K562 (cell line): Measurements from ENCODE around the gene LONRF2. TPM values are rescaled to one million over a fixed set of nuclear protein-coding genes. Genes with fewer than 3 reads are reported as not detected.

Experiments
- BDP1 ChIP-seq: IDR thresholded peaks from 3 replicates; pipeline ENCODE4 v1.6.1; 2011; ENCODE audit not compliant: insufficient read length, insufficient read depth
- EP300 ChIP-seq: IDR thresholded peaks from 2 replicates; pipeline ENCODE4 v1.6.1; 2012; ENCODE audit warnings: low read length, improper control_type of control experiment
- FOXM1 ChIP-seq, 2 experiments: fragments of 450-650 bp in 1 of 2; sonication (generic) in 1 of 2; formaldehyde crosslinking in 1 of 2; IDR thresholded peaks; 2 replicates each; pipeline versions ENCODE4 v1.6.1 to v1.9.0; 2017 to 2022; ENCODE audit warnings: low read depth in 2 of 2, mild to moderate bottlenecking in 2 of 2, missing genetic modification reagents in 1 of 2, moderate library complexity in 1 of 2
- HDAC3 ChIP-seq: fragments of 450-650 bp; IDR thresholded peaks from 2 replicates; pipeline ENCODE4 v1.6.1; 2018; ENCODE audit warnings: borderline replicate concordance, mild to moderate bottlenecking, moderate library complexity; ENCODE audit not compliant: partially characterized antibody
- HNRNPK ChIP-seq: fragments of 200-400 bp; formaldehyde crosslinking; IDR thresholded peaks from one replicate; pipeline ENCODE4 v1.6.1; 2018; ENCODE audit warnings: mild to moderate bottlenecking, low read depth, low read length; ENCODE audit not compliant: poor library complexity, severe bottlenecking
- KHSRP ChIP-seq: fragments of 450-650 bp; IDR thresholded peaks from 2 replicates; pipeline ENCODE4 v1.6.1; 2017
- MEF2A ChIP-seq: IDR thresholded peaks from 2 replicates; pipeline ENCODE4 v1.6.1; 2011; ENCODE audit warnings: low read depth, mild to moderate bottlenecking, low read length, moderate library complexity; ENCODE audit not compliant: control insufficient read depth
- NR4A1 ChIP-seq, 2 experiments: fragments of 250-450 bp in 1 of 2; fragments of 450-650 bp in 1 of 2; sonication (Bioruptor Pico) in 1 of 2; IDR thresholded peaks; 2 replicates each; pipeline versions ENCODE4 v1.4.0 to v1.6.1; 2016 to 2020; ENCODE audit warnings: mild to moderate bottlenecking in 2 of 2, missing compliant biosample characterization in 1 of 2, missing genetic modification characterization in 1 of 2, moderate library complexity in 1 of 2
- SRF ChIP-seq, 2 experiments: fragments of 250-450, 450-650 bp in 1 of 2; sonication (Bioruptor Pico) in 1 of 2; sonication (generic) in 1 of 2; formaldehyde crosslinking; IDR thresholded peaks; 2 replicates each; pipeline versions ENCODE4 v1.5.0 to v1.5.1; 2020 to 2022; ENCODE audit warnings: mild to moderate bottlenecking in 1 of 2, missing genetic modification reagents in 1 of 2
- ZNF41 ChIP-seq: fragments of 250-450 bp; sonication (Bioruptor Pico); conservative IDR thresholded peaks from 2 replicates; pipeline ENCODE4 v1.4.0; 2020; ENCODE audit warnings: mild to moderate bottlenecking
- ZNF436 ChIP-seq: fragments of 250-450, 450-650 bp; sonication (Bioruptor Pico); formaldehyde crosslinking; IDR thresholded peaks from 2 replicates; pipeline ENCODE4 v1.7.0; 2020; ENCODE audit warnings: mild to moderate bottlenecking
- polyA plus RNA-seq, 8 experiments: library from polyadenylated mRNA; depleted of rRNA in 4 of 8; stranded (reverse) in 5 of 8; unstranded in 3 of 8; fragments of >200 nt; fragmentation: Nextera tagmentation in 2 of 8; fragmentation: Illumina TruSeq in 1 of 8; extraction: Ambion mirVana in 2 of 8; extraction: Trizol in 1 of 8; gene quantifications; 2 replicates each; pipeline versions ENCODE4 v1.2.1 to v1.2.3, GENCODE V29; 2011 to 2014; ENCODE audit warnings: inconsistent platforms in 1 of 8, missing spikeins in 1 of 8
- total RNA-seq, 7 experiments: library from RNA; depleted of rRNA in 6 of 7; stranded (reverse); fragments of >200 nt in 6 of 7; fragmentation: Illumina TruSeq in 2 of 7; extraction: Trizol in 2 of 7; gene quantifications; 2 replicates each; pipeline versions ENCODE4 v1.2.1 to v1.2.3, GENCODE V29; 2011 to 2021; ENCODE audit warnings: low replicate concordance in 1 of 7
- TF ChIP-seq, protein P1 (sequence below): sonication (generic); formaldehyde crosslinking; IDR thresholded peaks from 2 replicates; pipeline ENCODE4 v1.8.0; 2023; ENCODE audit warnings: mild to moderate bottlenecking, missing genetic modification reagents
- TF ChIP-seq, protein P2 (sequence below): conservative IDR thresholded peaks from 2 replicates; pipeline ENCODE4 v1.6.1; 2011; ENCODE audit warnings: low read depth, mild to moderate bottlenecking, low read length; ENCODE audit not compliant: control insufficient read depth
- TF ChIP-seq, protein P3 (sequence below): fragments of 250-450 bp; sonication (Bioruptor Pico); IDR thresholded peaks from 2 replicates; pipeline ENCODE4 v1.4.0; 2020; ENCODE audit warnings: borderline replicate concordance
- TF ChIP-seq, protein P4 (sequence below): fragments of 250-450 bp; sonication (Bioruptor Pico); IDR thresholded peaks from 2 replicates; pipeline ENCODE4 v1.8.0; 2021; ENCODE audit warnings: borderline replicate concordance, mild to moderate bottlenecking, moderate library complexity; ENCODE audit not compliant: poor library complexity, severe bottlenecking
- TF ChIP-seq, protein P5 (sequence below): fragments of 450-650 bp; IDR thresholded peaks from 2 replicates; pipeline ENCODE4 v1.6.1; 2016; ENCODE audit warnings: low read depth, mild to moderate bottlenecking, moderate library complexity
- TF ChIP-seq, protein P6 (sequence below): fragments of 450-650 bp; formaldehyde crosslinking; IDR thresholded peaks from 2 replicates; pipeline ENCODE4 v1.4.0; 2020; ENCODE audit warnings: mild to moderate bottlenecking, moderate library complexity

LONRF2 gene
- total and polyA plus RNA-seq, 9 of the 15 experiments (the other 6 are each of a cell fraction or from before 2014, with no cell fraction given): 0.35 to 5.0 (median 2.7) TPM

DNA sequence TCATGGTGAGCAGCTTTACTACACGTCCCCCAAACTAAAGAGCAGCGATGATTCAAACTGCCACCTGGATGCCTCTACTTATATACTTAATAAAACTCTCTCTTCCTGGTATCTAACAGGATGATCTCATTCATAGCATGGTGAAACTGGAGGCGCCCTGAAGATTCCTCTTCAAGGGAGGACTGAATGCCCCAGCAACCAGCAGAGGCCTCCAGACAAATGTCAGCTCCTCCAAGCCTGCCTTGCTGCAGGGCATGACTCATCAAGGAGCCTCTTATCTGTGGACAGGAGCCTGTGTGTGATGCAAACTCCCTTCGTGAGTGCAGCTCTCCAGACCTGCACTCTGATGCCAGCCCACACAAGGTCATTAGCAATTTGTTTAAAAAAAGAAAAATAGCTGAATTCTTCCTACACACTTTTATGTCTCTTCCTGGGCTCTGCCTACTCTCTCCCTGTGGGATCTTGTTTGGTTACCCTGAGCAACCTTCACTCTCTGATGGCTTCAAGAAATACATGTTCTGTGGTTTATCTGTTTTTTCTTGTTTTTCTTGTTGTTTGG is 30.2 kb downstream of the LONRF2 start (continued):
- TF ChIP-seq, protein P1, sequence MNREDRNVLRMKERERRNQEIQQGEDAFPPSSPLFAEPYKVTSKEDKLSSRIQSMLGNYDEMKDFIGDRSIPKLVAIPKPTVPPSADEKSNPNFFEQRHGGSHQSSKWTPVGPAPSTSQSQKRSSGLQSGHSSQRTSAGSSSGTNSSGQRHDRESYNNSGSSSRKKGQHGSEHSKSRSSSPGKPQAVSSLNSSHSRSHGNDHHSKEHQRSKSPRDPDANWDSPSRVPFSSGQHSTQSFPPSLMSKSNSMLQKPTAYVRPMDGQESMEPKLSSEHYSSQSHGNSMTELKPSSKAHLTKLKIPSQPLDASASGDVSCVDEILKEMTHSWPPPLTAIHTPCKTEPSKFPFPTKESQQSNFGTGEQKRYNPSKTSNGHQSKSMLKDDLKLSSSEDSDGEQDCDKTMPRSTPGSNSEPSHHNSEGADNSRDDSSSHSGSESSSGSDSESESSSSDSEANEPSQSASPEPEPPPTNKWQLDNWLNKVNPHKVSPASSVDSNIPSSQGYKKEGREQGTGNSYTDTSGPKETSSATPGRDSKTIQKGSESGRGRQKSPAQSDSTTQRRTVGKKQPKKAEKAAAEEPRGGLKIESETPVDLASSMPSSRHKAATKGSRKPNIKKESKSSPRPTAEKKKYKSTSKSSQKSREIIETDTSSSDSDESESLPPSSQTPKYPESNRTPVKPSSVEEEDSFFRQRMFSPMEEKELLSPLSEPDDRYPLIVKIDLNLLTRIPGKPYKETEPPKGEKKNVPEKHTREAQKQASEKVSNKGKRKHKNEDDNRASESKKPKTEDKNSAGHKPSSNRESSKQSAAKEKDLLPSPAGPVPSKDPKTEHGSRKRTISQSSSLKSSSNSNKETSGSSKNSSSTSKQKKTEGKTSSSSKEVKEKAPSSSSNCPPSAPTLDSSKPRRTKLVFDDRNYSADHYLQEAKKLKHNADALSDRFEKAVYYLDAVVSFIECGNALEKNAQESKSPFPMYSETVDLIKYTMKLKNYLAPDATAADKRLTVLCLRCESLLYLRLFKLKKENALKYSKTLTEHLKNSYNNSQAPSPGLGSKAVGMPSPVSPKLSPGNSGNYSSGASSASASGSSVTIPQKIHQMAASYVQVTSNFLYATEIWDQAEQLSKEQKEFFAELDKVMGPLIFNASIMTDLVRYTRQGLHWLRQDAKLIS: no peak; the same call in 1 of the 2 replicates
- TF ChIP-seq ZNF41 (0 out of 2 replicates have a peak, but pooled peaks have one; percentile 28), BDP1 (no peak), HNRNPK (no peak), FOXM1 (IDR thresholded peaks at IDR 0.05; ENCODE audit: low read depth) (peak; percentile 45; the same call in 1 of the 2 replicates), FOXM1 (CRISPR knock-in tag; IDR thresholded peaks at IDR 0.05; ENCODE audit: low read depth) (no peak), MEF2A (no peak), SRF (CRISPR knock-in tag; IDR thresholded peaks at IDR 0.05) (no peak; a peak in 1 of 4 replicates), KHSRP (no peak), HDAC3 (peak; percentile 29), EP300 (peak; percentile 94), ZNF436 (CRISPR knock-in tag) (no peak), NR4A1 (CRISPR knock-in tag; IDR thresholded peaks at IDR 0.05) (no peak), NR4A1 (tag; IDR thresholded peaks at IDR 0.05) (no peak)
- TF ChIP-seq, protein P2, sequence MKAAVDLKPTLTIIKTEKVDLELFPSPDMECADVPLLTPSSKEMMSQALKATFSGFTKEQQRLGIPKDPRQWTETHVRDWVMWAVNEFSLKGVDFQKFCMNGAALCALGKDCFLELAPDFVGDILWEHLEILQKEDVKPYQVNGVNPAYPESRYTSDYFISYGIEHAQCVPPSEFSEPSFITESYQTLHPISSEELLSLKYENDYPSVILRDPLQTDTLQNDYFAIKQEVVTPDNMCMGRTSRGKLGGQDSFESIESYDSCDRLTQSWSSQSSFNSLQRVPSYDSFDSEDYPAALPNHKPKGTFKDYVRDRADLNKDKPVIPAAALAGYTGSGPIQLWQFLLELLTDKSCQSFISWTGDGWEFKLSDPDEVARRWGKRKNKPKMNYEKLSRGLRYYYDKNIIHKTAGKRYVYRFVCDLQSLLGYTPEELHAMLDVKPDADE: no peak
- TF ChIP-seq, protein P3, sequence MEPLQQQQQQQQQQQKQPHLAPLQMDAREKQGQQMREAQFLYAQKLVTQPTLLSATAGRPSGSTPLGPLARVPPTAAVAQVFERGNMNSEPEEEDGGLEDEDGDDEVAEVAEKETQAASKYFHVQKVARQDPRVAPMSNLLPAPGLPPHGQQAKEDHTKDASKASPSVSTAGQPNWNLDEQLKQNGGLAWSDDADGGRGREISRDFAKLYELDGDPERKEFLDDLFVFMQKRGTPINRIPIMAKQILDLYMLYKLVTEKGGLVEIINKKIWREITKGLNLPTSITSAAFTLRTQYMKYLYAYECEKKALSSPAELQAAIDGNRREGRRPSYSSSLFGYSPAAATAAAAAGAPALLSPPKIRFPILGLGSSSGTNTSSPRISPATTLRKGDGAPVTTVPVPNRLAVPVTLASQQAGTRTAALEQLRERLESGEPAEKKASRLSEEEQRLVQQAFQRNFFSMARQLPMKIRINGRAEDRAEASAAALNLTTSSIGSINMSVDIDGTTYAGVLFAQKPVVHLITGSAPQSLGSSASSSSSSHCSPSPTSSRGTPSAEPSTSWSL (CRISPR knock-in tag): no peak
- TF ChIP-seq, protein P4, sequence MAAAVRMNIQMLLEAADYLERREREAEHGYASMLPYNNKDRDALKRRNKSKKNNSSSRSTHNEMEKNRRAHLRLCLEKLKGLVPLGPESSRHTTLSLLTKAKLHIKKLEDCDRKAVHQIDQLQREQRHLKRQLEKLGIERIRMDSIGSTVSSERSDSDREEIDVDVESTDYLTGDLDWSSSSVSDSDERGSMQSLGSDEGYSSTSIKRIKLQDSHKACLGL (CRISPR knock-in tag): no peak
- TF ChIP-seq, protein P5, sequence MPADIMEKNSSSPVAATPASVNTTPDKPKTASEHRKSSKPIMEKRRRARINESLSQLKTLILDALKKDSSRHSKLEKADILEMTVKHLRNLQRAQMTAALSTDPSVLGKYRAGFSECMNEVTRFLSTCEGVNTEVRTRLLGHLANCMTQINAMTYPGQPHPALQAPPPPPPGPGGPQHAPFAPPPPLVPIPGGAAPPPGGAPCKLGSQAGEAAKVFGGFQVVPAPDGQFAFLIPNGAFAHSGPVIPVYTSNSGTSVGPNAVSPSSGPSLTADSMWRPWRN: peak; percentile 27; the same call in 1 of the 2 replicates
- TF ChIP-seq, protein P6, sequence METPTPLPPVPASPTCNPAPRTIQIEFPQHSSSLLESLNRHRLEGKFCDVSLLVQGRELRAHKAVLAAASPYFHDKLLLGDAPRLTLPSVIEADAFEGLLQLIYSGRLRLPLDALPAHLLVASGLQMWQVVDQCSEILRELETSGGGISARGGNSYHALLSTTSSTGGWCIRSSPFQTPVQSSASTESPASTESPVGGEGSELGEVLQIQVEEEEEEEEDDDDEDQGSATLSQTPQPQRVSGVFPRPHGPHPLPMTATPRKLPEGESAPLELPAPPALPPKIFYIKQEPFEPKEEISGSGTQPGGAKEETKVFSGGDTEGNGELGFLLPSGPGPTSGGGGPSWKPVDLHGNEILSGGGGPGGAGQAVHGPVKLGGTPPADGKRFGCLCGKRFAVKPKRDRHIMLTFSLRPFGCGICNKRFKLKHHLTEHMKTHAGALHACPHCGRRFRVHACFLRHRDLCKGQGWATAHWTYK: no peak
